ENCODE measurements around the gene TRIM13.
A peak's percentile ranks its signal among the peaks of the same experiment; 100 is the strongest.
"Not testable (repeated sequence)": the region's sequence is repeated elsewhere in the genome, so short reads cannot be mapped to it uniquely, and the experiment has no call there.

TRIM13 gene

GRCh38 chr13:49976314-49977258 is 20.3 kb upstream of the TRIM13 start:
- Histone ChIP-seq H3K4me3 (ENCODE audit: low read depth in 1 of 2, low read length in 1 of 2) (no peak overlapping the region), H3K36me3 (peaks cover 20% of the 10 kb centered on the region), H3K9me3 (no peaks in the 10 kb centered on the region), H3K27me3 (no peaks in the 10 kb centered on the region), H3K4me1 (ENCODE audit: control insufficient read depth in 1 of 2, insufficient read depth in 1 of 2, low read depth in 1 of 2, low read length in 1 of 2) (peaks cover 0 to 6% of the 10 kb centered on the region in 2 experiments), H3K27ac (no peak overlapping the region)
- TF ChIP-seq, protein P1, sequence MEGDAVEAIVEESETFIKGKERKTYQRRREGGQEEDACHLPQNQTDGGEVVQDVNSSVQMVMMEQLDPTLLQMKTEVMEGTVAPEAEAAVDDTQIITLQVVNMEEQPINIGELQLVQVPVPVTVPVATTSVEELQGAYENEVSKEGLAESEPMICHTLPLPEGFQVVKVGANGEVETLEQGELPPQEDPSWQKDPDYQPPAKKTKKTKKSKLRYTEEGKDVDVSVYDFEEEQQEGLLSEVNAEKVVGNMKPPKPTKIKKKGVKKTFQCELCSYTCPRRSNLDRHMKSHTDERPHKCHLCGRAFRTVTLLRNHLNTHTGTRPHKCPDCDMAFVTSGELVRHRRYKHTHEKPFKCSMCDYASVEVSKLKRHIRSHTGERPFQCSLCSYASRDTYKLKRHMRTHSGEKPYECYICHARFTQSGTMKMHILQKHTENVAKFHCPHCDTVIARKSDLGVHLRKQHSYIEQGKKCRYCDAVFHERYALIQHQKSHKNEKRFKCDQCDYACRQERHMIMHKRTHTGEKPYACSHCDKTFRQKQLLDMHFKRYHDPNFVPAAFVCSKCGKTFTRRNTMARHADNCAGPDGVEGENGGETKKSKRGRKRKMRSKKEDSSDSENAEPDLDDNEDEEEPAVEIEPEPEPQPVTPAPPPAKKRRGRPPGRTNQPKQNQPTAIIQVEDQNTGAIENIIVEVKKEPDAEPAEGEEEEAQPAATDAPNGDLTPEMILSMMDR (IDR thresholded peaks at IDR 0.05) = peak; percentile 73

GRCh38 chr13:49977992-49978391 is 18.9 kb upstream of the TRIM13 start:
- H3K4me1 ChIP-seq (ENCODE audit: control insufficient read depth in 1 of 2, insufficient read depth in 1 of 2, low read depth in 1 of 2, low read length in 1 of 2) = peaks cover 0 to 6% of the 10 kb centered on the region in 2 experiments
- peaks cover 15% of the 10 kb centered on the region for H3K36me3 ChIP-seq
- no peaks in the 10 kb centered on the region for H3K9me3 ChIP-seq
- TF ChIP-seq, protein P1 (IDR thresholded peaks at IDR 0.05) = no peak
- H3K27me3 ChIP-seq = no peaks in the 10 kb centered on the region
- H3K4me3 ChIP-seq (ENCODE audit: low read depth in 1 of 2, low read length in 1 of 2) = no peak overlapping the region
- no peak overlapping the region for H3K27ac ChIP-seq

- no peaks in the 10 kb centered on the region for H3K27me3 ChIP-seq
- TF ChIP-seq, protein P1 (IDR thresholded peaks at IDR 0.05) = no peak
- H3K9me3 ChIP-seq = no peaks in the 10 kb centered on the region
- H3K4me3 ChIP-seq (ENCODE audit: low read depth in 1 of 2, low read length in 1 of 2) = no peak overlapping the region
- H3K36me3 ChIP-seq = peaks cover 21% of the 10 kb centered on the region
- no peak overlapping the region for H3K27ac ChIP-seq
- H3K4me1 ChIP-seq (ENCODE audit: control insufficient read depth in 1 of 2, insufficient read depth in 1 of 2, low read depth in 1 of 2, low read length in 1 of 2) = peaks cover 0 to 6% of the 10 kb centered on the region in 2 experiments
Observed at GRCh38 chr13:49980266-49980665, 16.6 kb upstream of the TRIM13 start.

- TF ChIP-seq, protein P1 (IDR thresholded peaks at IDR 0.05) = no peak
- no peak overlapping the region for H3K4me3 ChIP-seq (ENCODE audit: low read depth in 1 of 2, low read length in 1 of 2)
- H3K27me3 ChIP-seq = no peaks in the 10 kb centered on the region
- peaks cover 54% of the 10 kb centered on the region for H3K36me3 ChIP-seq
- no peaks in the 10 kb centered on the region for H3K4me1 ChIP-seq (ENCODE audit: control insufficient read depth in 1 of 2, insufficient read depth in 1 of 2, low read depth in 1 of 2, low read length in 1 of 2)
- no peak overlapping the region for H3K27ac ChIP-seq
- H3K9me3 ChIP-seq = no peaks in the 10 kb centered on the region
Observed at GRCh38 chr13:49985129-49985528, 11.7 kb upstream of the TRIM13 start.

- Histone ChIP-seq H3K27ac (no peak overlapping the region), H3K4me1 (ENCODE audit: control insufficient read depth in 1 of 2, insufficient read depth in 1 of 2, low read depth in 1 of 2, low read length in 1 of 2) (no peaks in the 10 kb centered on the region)
- TF ChIP-seq, protein P1 (IDR thresholded peaks at IDR 0.05) = no peak
Observed at GRCh38 chr13:49986471-49986870, 10.4 kb upstream of the TRIM13 start.

GRCh38 chr13:49990612-49991011 is 6.2 kb upstream of the TRIM13 start:
- H3K9me3 ChIP-seq; H3K27ac ChIP-seq; H3K4me3 ChIP-seq (ENCODE audit: low read depth in 1 of 2, low read length in 1 of 2); H3K27me3 ChIP-seq; H3K4me1 ChIP-seq (ENCODE audit: control insufficient read depth in 1 of 2, insufficient read depth in 1 of 2, low read depth in 1 of 2, low read length in 1 of 2): not testable (repeated sequence)
- peaks cover 56% of the 10 kb centered on the region for H3K36me3 ChIP-seq

More at GRCh38 chr13:49986471-49986870, 10.4 kb upstream of the TRIM13 start:
- no peaks in the 10 kb centered on the region for H3K9me3 ChIP-seq
- peaks cover 66% of the 10 kb centered on the region for H3K36me3 ChIP-seq
- no peaks in the 10 kb centered on the region for H3K27me3 ChIP-seq
- no peak overlapping the region for H3K4me3 ChIP-seq (ENCODE audit: low read depth in 1 of 2, low read length in 1 of 2)
